T-helper 1 cell (primary cell): ENCODE measurements around the gene CPAMD8.

ENCODE experiments used
- DNase-seq, 5 donors: peaks; one replicate each; pipeline ENCODE4 v3.0.0-alpha.2; 2012 to 2020

The CPAMD8 gene

DNA sequence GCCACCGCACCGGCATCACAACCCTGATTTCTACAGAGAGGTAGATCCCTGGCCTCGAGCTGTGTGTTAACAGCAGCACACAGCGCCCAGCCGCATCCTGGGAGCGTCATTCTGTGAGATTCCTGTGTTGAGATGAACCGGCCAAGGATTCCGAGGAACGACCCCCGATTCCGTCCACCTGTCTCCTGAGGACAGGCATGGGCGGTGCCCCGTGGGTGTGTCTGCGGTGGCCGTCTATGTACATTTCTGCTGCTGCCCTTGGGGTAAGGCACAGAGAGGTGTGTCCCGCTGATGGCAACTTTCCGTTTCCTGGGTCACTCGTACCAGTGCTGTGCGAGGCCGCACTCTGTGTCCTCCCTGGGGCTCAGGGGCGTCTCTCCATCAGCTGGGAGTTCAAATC, 153.9 kb downstream of the CPAMD8 start:
- DNase-seq, result no peak

GRCh38 chr19:16871871-16872270, 154.7 kb downstream of the CPAMD8 start:
- DNase-seq, result no peak

- no peak for DNase-seq
Measured at GRCh38 chr19:16869331-16869972, 157.2 kb downstream of the CPAMD8 start.

DNA sequence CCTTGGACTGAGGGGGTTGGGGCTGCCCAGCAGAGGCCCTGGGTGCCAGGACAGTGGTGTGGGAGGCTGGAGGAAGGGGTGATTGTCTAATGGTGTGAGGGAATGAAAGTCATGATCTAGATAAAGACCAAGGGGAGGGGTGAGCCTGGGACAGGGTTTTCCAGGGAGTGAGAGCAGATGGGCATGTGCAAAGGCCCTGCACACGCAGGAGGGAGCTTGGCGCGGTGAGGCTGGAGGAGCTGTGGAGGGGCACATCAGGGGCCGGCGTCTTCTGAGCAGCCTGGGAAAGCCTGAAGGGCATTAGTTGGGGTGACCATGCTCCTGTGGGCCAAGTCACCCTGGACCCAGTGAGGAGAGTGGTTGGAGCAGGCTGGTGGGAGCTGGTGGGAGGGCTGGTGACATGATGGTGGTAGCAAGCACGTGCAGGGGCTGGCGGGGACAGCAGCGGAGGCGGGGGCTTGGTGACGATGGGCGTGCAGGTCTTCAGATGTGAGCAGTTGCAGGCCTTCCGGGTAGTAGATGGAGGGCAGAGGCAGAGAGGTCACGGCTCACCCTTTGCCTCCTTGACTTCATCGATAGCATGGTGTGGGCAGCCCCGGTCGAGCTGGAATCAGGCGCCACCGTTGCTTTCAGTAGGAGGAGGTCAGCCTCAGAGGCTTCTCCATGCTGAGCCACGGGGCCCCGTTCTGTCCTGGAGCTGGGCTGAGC, 158.0 kb downstream of the CPAMD8 start:
- DNase-seq, result no peak

- no peak for DNase-seq
Measured at GRCh38 chr19:16867211-16867610, 159.4 kb downstream of the CPAMD8 start.

DNA sequence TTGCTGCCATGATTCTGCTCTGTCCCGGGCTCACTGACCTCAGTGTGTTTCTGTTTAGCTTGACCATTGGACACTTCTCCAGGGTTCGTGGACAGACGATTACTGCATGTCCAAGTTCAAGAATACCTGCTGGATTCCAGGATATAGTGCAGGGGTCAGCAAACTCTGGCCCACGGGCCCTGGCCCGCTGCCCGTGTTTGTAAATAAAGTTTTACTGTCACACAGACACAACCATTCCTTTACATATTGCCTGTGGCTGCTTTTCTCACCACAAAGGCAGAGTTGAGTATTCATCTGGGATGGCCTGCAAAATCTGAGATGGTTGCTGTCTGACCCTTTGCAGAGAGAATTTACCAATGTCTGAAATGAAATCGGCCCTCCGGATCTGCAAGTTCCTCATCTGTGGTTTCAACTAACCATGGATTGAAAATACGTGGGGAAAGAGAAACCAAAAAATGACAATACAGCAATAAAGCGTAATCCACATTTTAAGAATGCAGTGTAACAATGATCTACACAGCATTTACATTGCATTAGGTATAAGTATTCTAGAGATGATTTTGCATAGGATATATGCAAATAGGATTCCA, 163.7 kb downstream of the CPAMD8 start:
- DNase-seq, result no peak

- no peak for DNase-seq
Measured at GRCh38 chr19:16861834-16862233, 164.8 kb downstream of the CPAMD8 start.

DNA sequence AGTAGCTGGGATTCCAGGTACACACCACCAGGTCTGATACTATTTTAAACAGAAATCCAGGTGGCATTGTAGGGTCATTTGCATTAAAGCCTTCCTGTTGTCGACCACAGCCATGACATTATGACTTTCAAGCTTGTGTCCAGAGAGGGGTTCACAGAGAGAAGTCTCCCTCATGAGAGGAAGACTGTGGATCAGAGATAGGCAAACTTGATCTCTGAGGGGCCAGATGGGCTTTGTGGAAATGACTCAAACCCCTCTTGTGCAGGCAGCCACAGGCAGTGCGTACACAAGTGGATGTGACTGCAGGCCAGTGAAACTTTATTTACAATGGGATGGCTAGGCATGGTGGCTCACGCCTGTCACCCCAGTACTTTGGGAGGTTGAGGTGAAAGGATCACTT, 165.6 kb downstream of the CPAMD8 start:
- no peak for DNase-seq

DNA sequence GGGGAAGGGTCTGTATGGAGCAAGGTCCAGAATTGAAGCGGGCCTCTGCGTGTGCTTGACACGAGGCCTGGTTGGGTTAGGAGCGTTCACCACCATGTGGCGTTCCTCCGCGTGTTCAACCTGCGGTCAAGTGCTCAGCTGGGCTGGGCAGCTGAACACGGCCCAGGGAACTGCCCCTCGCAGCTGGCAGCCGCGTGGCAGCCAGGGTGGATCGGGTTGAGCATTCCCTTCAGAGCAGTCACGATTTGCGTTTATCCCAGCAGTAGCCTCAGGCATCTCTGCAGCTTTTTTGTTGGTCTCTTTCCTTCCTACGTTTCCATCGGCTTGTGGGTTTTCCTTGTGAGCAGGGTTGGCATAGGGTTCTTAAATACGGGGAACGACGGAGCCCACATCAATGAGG, 166.5 kb downstream of the CPAMD8 start:
- DNase-seq, result no peak

DNA sequence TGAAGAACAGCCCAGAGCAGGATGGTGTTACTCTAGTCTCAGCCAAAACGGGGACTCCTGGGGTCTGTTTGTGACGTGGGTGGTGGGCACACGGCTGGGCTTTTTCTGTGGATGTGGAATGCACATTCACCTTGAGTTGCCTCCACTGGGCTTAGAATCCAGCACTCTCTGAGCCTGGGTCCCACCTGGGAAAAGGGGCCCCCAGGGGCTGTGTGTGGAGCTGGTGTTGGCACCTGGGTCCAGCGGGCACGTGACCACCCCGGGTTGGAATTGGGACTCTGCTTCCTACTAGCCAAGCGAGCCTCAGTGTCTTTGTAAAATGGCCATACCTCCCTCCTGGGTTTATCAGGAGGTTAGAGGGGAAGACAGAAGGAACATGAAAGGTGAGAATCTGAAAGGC, 167.0 kb downstream of the CPAMD8 start:
- no peak for DNase-seq

DNA sequence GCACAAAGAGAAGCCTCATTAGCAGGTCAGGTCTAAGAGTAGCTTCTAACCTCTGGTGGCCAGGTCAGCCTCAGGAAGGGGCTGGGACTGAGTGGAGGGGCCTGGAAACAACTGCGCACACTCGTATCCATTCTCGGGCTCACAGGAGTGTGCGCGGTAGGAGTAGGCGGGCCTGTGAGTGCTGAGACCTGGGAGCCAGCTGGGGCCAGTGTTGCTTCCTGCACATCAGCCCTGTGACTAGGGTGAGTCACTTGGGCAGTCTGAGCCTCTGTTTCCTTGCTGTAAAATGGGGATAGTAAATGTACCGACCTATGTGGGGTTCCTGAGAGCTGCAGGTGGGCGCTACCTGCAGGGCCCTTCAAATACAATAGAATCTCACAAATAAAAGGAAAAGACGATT, 170.5 kb downstream of the CPAMD8 start:
- DNase-seq, result no peak

- DNase-seq, result no peak
Measured at GRCh38 chr19:16853066-16853465, 173.5 kb downstream of the CPAMD8 start.

DNA sequence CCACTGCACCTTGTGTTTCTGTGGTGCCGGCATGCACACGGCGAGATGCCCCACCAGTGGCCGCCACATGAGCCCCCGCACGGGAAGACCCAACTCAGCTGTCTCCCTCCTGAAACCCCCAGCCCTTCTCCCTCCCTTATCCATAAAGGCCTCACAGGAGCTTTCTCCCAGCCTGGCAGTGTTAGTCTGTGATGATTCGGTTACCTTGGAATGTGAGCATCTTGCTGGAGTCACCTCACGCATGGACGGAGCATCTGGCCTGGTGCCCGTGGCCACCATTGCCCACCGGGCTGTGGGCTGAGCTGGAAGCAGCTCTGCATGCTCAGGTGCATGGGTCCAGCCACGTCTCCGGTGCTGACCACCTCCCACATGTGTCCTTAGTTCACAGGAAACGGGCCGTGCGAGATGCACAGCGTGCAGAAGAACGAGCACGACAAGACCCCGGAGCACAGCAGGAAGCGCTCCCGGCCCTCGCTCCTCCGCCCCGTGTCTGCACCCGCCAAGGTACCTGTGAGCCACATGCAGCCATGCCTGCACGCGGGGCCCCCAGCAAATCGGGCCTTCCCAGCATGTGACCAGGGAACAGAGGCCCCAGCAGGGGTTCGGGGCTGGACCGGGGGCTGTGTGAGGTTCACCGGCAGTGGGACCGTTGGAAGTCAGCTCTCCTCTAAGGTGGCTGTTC, 175.4 kb downstream of the CPAMD8 start:
- no peak for DNase-seq

- DNase-seq, result no peak
Measured at GRCh38 chr19:16850133-16850532, 176.5 kb downstream of the CPAMD8 start.

- no peak for DNase-seq
Measured at GRCh38 chr19:16849168-16849567, 177.4 kb downstream of the CPAMD8 start.

GRCh38 chr19:16847430-16847829, 179.2 kb downstream of the CPAMD8 start:
- DNase-seq, result no peak

DNA sequence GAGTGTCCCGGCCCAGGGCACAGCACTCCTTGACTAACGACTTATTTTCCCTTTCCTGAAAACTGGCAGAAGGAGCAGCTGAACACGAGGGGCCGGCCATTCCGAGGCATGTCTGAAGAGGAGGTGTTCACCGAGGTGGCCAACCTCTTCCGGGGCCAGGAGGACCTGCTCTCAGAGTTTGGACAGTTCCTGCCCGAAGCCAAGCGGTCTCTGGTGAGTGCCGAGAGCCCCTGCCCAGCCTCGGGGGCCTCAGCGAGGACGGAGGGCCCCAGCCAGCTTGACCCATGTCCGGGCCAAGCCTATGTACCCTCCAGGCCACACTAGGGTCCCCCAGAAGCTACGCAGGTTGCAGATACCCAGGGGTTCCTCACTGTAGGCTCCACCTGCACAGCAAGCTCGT, 179.7 kb downstream of the CPAMD8 start:
- DNase-seq, result no peak
